SK-N-SH (cell line): ENCODE measurements around the gene KRT14.

Experiments
- CHD2 ChIP-seq: fragments of 150-350 bp; IDR thresholded peaks from 2 replicates; pipeline ENCODE4 v1.6.1; 2018; ENCODE audit warnings: low read length; ENCODE audit not compliant: partially characterized antibody
- CTCF ChIP-seq: fragments of 200-600 bp; sonication (generic); IDR thresholded peaks from 2 replicates; pipeline ENCODE4 v1.6.1; 2017; ENCODE audit warnings: antibody characterized with exemption, mild to moderate bottlenecking, moderate library complexity
- JUND ChIP-seq: IDR thresholded peaks from 2 replicates; pipeline ENCODE4 v1.4.0; 2012
- MEF2A ChIP-seq: IDR thresholded peaks from 2 replicates; pipeline ENCODE4 v1.4.0; 2012; ENCODE audit warnings: low read depth, borderline replicate concordance
- NFIC ChIP-seq: IDR thresholded peaks from 2 replicates; pipeline ENCODE4 v1.4.0; 2012; ENCODE audit warnings: borderline replicate concordance
- POLR2AphosphoS5 ChIP-seq: IDR thresholded peaks from 2 replicates; pipeline ENCODE4 v1.6.1; 2012; ENCODE audit warnings: low read depth, low read length
- RFX5 ChIP-seq: IDR thresholded peaks from 2 replicates; pipeline ENCODE4 v1.6.1; 2012; ENCODE audit warnings: mild to moderate bottlenecking, improper control_type of control experiment, low read length
- TCF12 ChIP-seq: IDR thresholded peaks from 2 replicates; pipeline ENCODE4 v1.4.0; 2012
- TF ChIP-seq, protein P1 (sequence below): IDR thresholded peaks from 2 replicates; pipeline ENCODE4 v1.4.0; 2012; ENCODE audit warnings: low read depth, borderline replicate concordance

GRCh38 chr17:41634639-41635038 is 47.9 kb upstream of the KRT14 start:
- TF ChIP-seq TCF12 (no peak), POLR2AphosphoS5 (no peak), MEF2A (no peak), CTCF (no peak), NFIC (no peak), CHD2 (no peak), RFX5 (no peak), JUND (no peak)
- TF ChIP-seq, protein P1, sequence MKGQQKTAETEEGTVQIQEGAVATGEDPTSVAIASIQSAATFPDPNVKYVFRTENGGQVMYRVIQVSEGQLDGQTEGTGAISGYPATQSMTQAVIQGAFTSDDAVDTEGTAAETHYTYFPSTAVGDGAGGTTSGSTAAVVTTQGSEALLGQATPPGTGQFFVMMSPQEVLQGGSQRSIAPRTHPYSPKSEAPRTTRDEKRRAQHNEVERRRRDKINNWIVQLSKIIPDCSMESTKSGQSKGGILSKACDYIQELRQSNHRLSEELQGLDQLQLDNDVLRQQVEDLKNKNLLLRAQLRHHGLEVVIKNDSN, result no peak
